Heart left ventricle (tissue), 16 donors: ENCODE measurements around the gene HBB. TPM values are rescaled to one million over a fixed set of nuclear protein-coding genes. Genes with fewer than 3 reads are reported as not detected.

ENCODE experiments used
- ATAC-seq, 4 donors: fragments of 200-7000 bp; cut with Tn5 transposase; one replicate each; pipeline ENCODE4 v1.9.1; 2020 to 2022; ENCODE audit warnings: moderate library complexity in 4 of 4, mild to moderate bottlenecking in 3 of 4, moderate number of reproducible peaks in 1 of 4
- DNase-seq, 5 donors: peaks; one replicate each; pipeline ENCODE4 v3.0.0-alpha.2; 2020
- H3K27ac ChIP-seq, 12 donors: fragments of 200-600 bp; sonication (generic) in 4 of 12; one replicate each; pipeline versions ENCODE4 v1.5.0 to v1.8.0; 2016 to 2022; ENCODE audit warnings: mild to moderate bottlenecking in 2 of 12
- H3K27me3 ChIP-seq, 9 donors: fragments of 200-600 bp; sonication (generic) in 2 of 9; one replicate each; pipeline versions ENCODE4 v1.5.1 to v1.8.0; 2016 to 2022; ENCODE audit warnings: mild to moderate bottlenecking in 3 of 9
- H3K36me3 ChIP-seq, 9 donors: fragments of 200-600 bp; sonication (generic) in 2 of 9; one replicate each; pipeline versions ENCODE4 v1.5.0 to v1.8.0; 2018 to 2022; ENCODE audit warnings: mild to moderate bottlenecking in 2 of 9
- H3K4me1 ChIP-seq, 12 donors: fragments of 200-600 bp; sonication (generic) in 4 of 12; one replicate each; pipeline versions ENCODE4 v1.5.0 to v1.8.0; 2016 to 2022; ENCODE audit warnings: mild to moderate bottlenecking in 3 of 12
- H3K4me3 ChIP-seq, 12 donors: fragments of 200-600 bp; sonication (generic) in 4 of 12; one replicate each; pipeline versions ENCODE4 v1.5.0 to v1.8.0; 2017 to 2022; ENCODE audit warnings: mild to moderate bottlenecking in 9 of 12, moderate library complexity in 4 of 12
- H3K9me3 ChIP-seq, 12 donors: fragments of 200-600 bp; sonication (generic) in 4 of 12; one replicate each; pipeline versions ENCODE4 v1.5.0 to v1.8.0; 2016 to 2022; ENCODE audit warnings: mild to moderate bottlenecking in 1 of 12
- CTCF ChIP-seq, 12 donors: fragments of 200-600 bp; sonication (generic) in 4 of 12; IDR thresholded peaks; one replicate each; pipeline versions ENCODE4 v1.5.0 to v1.8.0; 2018 to 2022; ENCODE audit warnings: antibody characterized with exemption in 12 of 12, mild to moderate bottlenecking in 5 of 12
- POLR2A ChIP-seq, 2 donors: fragments of 450-650 bp; IDR thresholded peaks; one replicate each; pipeline ENCODE4 v1.6.1; 2017; ENCODE audit warnings: antibody characterized with exemption in 2 of 2, mild to moderate bottlenecking in 2 of 2, moderate library complexity in 2 of 2
- WGBS, 4 donors: extraction: QIAGEN DNeasy Blood & Tissue Kit in 2 of 4; methylation state at CpG; one replicate each; pipeline versions ENCODE4 v1.1.5 to v1.1.7; 2013 to 2018; 5-methylcytosine and 5-hydroxymethylcytosine counted together
- intact Hi-C, 10 donors: fragments of 100-400 bp; cut with DNase I; formaldehyde crosslinking; loops; one replicate each; pipeline versions ENCODE4 v1.11.1 to v1.14.2; 2022
- polyA plus RNA-seq, 2 donors: library from polyadenylated mRNA; stranded (reverse); fragments of 200-250 nt; gene quantifications; one replicate each; pipeline ENCODE4 v1.2.3, GENCODE V29; 2013
- total RNA-seq, 9 donors: library from RNA; depleted of rRNA in 2 of 9; stranded (reverse); fragments of >200 nt in 2 of 9; fragmentation: NEBNext Ultra II Directional in 3 of 9; extraction: Animal tissue kit (Norgen Biotek cat#: 25700) in 3 of 9; gene quantifications; one replicate each; pipeline versions ENCODE4 v1.1.0 to v1.2.4, GENCODE V29; 2016 to 2023
- donor health status: ischemic (EF 13 %, LVEDD 7.1; RV severe dilation, severe dysfunction).
- donor health status: healthy with polysubstance abuse.
- donor health status: DM: no; HTN: yes; CAD: no.
- donor health status: DM: no; HTN: no; CAD: no.
- donor health status: ischemic (EF 25% LVEDD 6.9; RV normal size, moderate dysfunction).
- donor health status: ischemic (EF 25% LVEDD 5.7; RV mildly dilated, moderate dysfunction).
- donor health status: healthy.
- donor health status: DM: yes; HTN: yes; CAD: no.
- donor health status: ischemic (EF 35%, LVEDD 5.7; RV mildly dilated, moderate dysfunction).
- donor health status: nonischemic (EF 11% LVEDD 7.7; RV severe dilation, severe dysfunction).
- donor health status: DM: yes; HTN: yes; CAD: no.
- donor health status: PGD.
- donor health status: ischemic (EF 29% LVEDD 5.4; RV normal size, mild dysfunction).
- donor health status: nonischemic (EF 23%, LVEDD 6.1; RV moderate dilation, normal function).

HBB gene
- total and polyA plus RNA-seq, 11 donors: 1.1 to 1,223 (median 249) TPM

- no peak overlapping the region for H3K27ac ChIP-seq
- DNase-seq (no peak), ATAC-seq (no peak)
- no peaks in the 10 kb centered on the region for H3K9me3 ChIP-seq
- no peaks in the 10 kb centered on the region for H3K4me1 ChIP-seq
- H3K4me3 ChIP-seq: no peak overlapping the region
- 59 to 72% (median 65%) methylated on average over 3 of the region's 3 CpGs for WGBS, 4 donors
- H3K36me3 ChIP-seq: no peaks in the 10 kb centered on the region
- no peak for TF ChIP-seq POLR2A (IDR thresholded peaks at IDR 0.05)
- TF ChIP-seq CTCF (IDR thresholded peaks at IDR 0.05): no peak
- H3K27me3 ChIP-seq: peaks cover 0 to 3% (median 0%) of the 10 kb centered on the region in 9 donors
- intact Hi-C loops: no loop called here
Observed at GRCh38 chr11:5232176-5232575, 5.3 kb upstream of the HBB start.

GRCh38 chr11:5231111-5231510 is 4.2 kb upstream of the HBB start:
- no peaks in the 10 kb centered on the region for H3K4me1 ChIP-seq
- WGBS, 4 donors: 76 to 94% (median 79%) methylated on average over 2 of the region's 2 CpGs
- ATAC-seq (no peak), DNase-seq (no peak)
- H3K36me3 ChIP-seq: no peaks in the 10 kb centered on the region
- TF ChIP-seq POLR2A (IDR thresholded peaks at IDR 0.05) (no peak), CTCF (IDR thresholded peaks at IDR 0.05) (no peak)
- no peak overlapping the region for H3K27ac ChIP-seq
- H3K9me3 ChIP-seq: no peaks in the 10 kb centered on the region
- intact Hi-C loops: no loop called here
- H3K27me3 ChIP-seq: peaks cover 0 to 3% (median 0%) of the 10 kb centered on the region in 9 donors
- no peak overlapping the region for H3K4me3 ChIP-seq

DNA sequence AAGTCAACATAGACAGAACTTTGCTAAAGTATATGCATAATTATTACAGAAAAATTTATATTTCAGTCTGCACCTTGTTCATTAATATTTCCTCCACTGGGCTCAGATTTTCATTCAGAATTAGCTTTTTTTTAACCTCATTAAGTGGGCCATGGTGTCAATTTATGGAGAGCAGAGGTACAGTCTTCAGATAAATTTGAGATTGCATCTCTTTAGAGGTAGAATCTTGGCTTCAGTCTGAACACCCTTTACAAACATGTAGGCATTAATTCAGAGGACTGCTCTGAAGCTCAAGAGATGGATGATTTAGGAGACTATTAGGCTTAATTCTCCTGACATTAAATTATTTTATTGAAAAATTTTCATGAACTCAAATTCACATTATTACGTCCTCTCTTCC is 3.4 kb upstream of the HBB start:
- Histone ChIP-seq H3K27ac (no peak overlapping the region), H3K36me3 (no peaks in the 10 kb centered on the region), H3K4me3 (no peak overlapping the region), H3K27me3 (peaks cover 0 to under 1% (median 0%) of the 10 kb centered on the region in 9 donors), H3K4me1 (no peaks in the 10 kb centered on the region), H3K9me3 (no peaks in the 10 kb centered on the region)
- DNase-seq: no peak
- TF ChIP-seq CTCF (IDR thresholded peaks at IDR 0.05) (no peak), POLR2A (IDR thresholded peaks at IDR 0.05) (no peak)
- 81 to 92% (median 88%) methylated on average over 1 of the region's 1 CpG for WGBS, 4 donors
- no peak for ATAC-seq
- intact Hi-C loops: no loop called here

DNA sequence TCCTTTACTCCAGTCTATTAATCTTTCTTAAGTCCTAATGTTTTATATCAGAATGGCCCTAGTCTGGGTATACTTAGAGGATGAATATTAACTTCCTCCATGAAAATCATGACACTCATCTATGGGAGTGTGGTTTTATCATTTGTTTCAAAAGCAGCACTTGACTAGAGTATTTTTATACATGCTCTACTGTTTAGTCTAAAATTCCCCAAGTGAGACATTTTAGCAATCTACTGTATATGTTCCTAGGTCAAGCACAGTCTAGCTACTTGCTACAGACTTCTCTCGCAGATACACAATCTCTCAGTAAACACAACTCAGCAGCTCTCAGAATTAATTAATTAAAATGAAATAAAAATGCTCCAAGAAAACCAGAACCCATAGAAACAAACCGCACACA is 2.9 kb upstream of the HBB start:
- H3K27ac ChIP-seq: no peak overlapping the region
- no peaks in the 10 kb centered on the region for H3K9me3 ChIP-seq
- DNase-seq: no peak
- WGBS, 4 donors: 82 to 94% (median 85%) methylated on average over 2 of the region's 2 CpGs
- TF ChIP-seq CTCF (IDR thresholded peaks at IDR 0.05) (no peak), POLR2A (IDR thresholded peaks at IDR 0.05) (no peak)
- no peaks in the 10 kb centered on the region for H3K36me3 ChIP-seq
- intact Hi-C loops: no loop called here
- H3K4me3 ChIP-seq: no peak overlapping the region
- H3K27me3 ChIP-seq: no peaks in the 10 kb centered on the region
- no peaks in the 10 kb centered on the region for H3K4me1 ChIP-seq
- no peak for ATAC-seq
